ENCODE measurements around the gene IL24.

DNA sequence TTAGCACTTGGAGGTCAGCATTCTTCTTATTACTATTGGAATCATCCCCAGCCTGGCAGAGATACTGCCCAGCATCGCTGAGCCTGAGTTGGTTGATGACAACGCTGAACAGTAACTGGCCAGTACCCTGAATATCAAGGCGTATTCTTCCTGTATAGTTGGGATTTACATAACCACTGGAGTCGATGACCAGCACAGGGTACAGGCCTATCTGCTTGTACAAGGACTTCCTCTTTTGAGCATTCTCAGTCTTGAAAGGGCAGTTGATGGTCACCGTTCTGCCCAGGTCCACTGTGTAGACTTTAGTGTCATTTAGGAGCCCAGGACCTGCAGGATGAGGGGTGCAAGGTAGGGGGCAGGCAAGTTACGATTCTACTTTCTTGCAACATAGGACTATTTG, 40.2 kb downstream of the IL24 start:
- TF ChIP-seq CTCF (IDR thresholded peaks at IDR 0.05) (no peak), ZSCAN20 (CRISPR knock-in tag; IDR thresholded peaks at IDR 0.05) (no peak), CHD4 (IDR thresholded peaks at IDR 0.05; ENCODE audit: borderline replicate concordance) (no peak), PHF8 (IDR thresholded peaks at IDR 0.05; ENCODE audit: borderline replicate concordance, low read depth) (no peak), MYC (IDR thresholded peaks at IDR 0.05; ENCODE audit: borderline replicate concordance, low read length) (no peak), BHLHE40 (IDR thresholded peaks at IDR 0.05; ENCODE audit: low read depth, low read length) (no peak), CHD2 (IDR thresholded peaks at IDR 0.05; ENCODE audit: low read length, partially characterized antibody) (no peak), POLR2A (IDR thresholded peaks at IDR 0.05; ENCODE audit: low read length) (no peak), MAX (IDR thresholded peaks at IDR 0.05) (no peak), HDAC2 (IDR thresholded peaks at IDR 0.05) (no peak), EP300 (IDR thresholded peaks at IDR 0.05) (no peak), MAFK (IDR thresholded peaks at IDR 0.05; ENCODE audit: partially characterized antibody) (no peak), RAD21 (conservative IDR thresholded peaks at IDR 0.05 in 1 of 2, IDR thresholded peaks at IDR 0.05 in 1 of 2) (no peak)
- TF ChIP-seq, protein P1, sequence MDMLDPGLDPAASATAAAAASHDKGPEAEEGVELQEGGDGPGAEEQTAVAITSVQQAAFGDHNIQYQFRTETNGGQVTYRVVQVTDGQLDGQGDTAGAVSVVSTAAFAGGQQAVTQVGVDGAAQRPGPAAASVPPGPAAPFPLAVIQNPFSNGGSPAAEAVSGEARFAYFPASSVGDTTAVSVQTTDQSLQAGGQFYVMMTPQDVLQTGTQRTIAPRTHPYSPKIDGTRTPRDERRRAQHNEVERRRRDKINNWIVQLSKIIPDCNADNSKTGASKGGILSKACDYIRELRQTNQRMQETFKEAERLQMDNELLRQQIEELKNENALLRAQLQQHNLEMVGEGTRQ (IDR thresholded peaks at IDR 0.05): no peak
